DMS 273 treated with DMSO at 0.1 percent for 48 hours (cell line): ENCODE measurements around the gene CEBPA.

Experiments
- DNase-seq: peaks from one replicate; lab custom pipeline; 2025; lab: John Stamatoyannopoulos, UW

CEBPA gene

DNA sequence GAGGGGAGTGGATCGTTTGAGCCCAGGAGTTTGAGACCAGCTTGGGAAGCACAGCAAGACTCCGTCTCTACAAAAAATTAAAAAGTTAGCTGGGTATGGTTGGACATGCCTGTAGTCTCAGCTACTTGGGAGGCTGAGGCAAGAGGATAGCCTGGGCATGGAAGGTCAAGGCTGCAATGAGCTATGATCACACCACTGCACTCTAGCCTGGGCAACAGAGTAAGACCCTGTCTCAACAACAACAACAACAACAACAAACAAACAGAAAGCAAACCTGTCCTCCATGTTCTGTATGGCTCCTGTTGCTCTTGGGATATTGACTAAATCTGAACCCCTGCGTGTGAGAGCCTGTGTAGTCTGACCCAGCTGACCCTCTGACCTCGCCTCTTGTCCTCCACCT lies 14.9 kb downstream of the CEBPA start:
- DNase-seq = no peak

GRCh38 chr19:33286899-33287298 lies 15.4 kb downstream of the CEBPA start:
- DNase-seq = no peak

GRCh38 chr19:33285441-33285927 lies 16.9 kb downstream of the CEBPA start:
- no peak for DNase-seq

DNA sequence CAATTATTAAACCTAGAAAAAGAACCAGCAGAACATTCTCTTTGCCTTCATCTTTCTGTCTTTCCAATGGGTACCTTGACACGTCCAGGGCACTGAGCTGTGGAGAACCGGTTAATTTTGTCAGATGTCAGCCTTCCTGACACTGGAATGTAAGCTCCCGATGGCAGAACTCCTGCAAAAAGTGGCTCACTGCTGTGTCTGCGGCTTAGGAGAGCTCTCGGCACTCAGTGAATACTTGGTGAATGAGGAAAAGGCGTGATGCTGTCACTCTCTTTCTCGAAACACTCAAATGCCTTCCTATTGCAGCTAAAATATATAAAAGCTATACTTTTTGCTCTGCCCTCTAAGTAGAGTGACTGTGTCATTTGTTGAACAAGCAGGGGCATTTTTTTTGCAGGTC lies 17.6 kb downstream of the CEBPA start:
- DNase-seq = no peak

DNA sequence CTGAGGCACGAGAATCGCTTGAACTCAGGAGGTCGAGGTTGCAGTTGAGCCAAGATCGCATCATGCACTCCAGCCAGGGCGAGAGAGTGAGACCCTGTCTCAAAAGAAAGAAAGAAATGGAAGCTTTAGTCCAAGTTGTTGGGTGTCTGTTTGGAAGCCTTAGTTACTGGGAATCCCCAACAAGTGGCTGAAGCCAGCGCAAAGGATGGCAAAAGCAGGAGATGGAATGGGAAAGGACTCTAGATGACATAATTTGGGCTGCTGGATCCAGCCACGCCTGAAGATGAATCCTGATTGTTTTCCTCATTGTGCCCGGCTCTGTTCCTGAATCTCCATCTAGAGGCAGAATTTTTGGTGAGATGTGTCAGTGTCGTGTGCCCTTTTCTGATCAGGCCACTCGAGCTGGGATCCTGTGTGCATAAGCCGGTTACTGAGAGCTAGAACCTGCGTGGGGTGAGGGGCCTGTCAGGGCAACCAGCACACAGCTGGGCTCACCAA lies 18.1 kb downstream of the CEBPA start:
- no peak for DNase-seq

DNA sequence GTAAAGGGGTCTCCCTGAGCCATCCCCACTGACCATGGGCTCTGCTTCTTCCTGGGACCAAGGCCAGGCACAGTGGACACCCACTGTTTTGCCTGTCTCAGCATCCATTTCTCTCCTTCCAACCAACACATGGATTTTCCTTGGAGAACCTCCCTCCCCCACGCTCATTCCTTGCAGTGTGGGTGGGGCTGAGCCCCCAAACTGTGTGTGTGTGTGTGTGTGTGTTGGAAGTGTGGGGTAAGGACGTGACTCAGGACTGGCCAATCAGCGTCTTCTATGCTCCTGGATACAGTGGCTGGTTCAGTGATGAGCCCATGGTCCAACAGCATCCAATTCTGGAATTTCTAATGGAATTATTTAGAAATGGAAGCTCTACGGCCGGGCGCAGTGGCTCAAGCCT lies 18.7 kb downstream of the CEBPA start:
- no peak for DNase-seq

- DNase-seq = no peak
Measured at GRCh38 chr19:33282036-33282671, 20.2 kb downstream of the CEBPA start.

- no peak for DNase-seq
Measured at GRCh38 chr19:33281296-33281926, 20.9 kb downstream of the CEBPA start.

DNA sequence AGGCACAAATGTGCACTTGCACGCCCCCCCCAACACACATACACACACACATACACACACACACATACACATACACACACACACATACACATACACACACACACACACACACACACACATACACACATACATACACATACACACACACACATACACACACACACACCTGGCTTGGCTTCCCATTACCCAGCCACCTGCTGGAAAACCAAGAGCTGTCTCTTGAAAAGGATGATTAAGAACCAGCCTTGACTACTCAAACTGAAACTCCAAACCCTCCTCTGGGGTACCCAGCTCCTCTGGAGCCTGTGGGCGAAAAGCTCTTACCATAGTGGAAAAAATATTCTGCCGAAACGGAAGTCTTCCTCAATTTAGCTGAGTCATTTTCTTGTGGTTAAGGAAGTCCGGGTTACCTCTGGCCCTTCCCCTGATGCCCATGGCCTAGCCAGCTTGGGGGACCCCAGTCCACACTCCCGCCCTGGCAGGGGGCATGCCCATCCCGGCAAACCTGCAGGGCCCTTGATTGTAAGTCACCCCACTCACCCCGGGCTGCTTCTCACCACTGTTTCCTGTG lies 21.9 kb downstream of the CEBPA start:
- DNase-seq = no peak

- DNase-seq = no peak
Measured at GRCh38 chr19:33279430-33280350, 22.6 kb downstream of the CEBPA start.

GRCh38 chr19:33278403-33279269 lies 23.7 kb downstream of the CEBPA start:
- no peak for DNase-seq

DNA sequence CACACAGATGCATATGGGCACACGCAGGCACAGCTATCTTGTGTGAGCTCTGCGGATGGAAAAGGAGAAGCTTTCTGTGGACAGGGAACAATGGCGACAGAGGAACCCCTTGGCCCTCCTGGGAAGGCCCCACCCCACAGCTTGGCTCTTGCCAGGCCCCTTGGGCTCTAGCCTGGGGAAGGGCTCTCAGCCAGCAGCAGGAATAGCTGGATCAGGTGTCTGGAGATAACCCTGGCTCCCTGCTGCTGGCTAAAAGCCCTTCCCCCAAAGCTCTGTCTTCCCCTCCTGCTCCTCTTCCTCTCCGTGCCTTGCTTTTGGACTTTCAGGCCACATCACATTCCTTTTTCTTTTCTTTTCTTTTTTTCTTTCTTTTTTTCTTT lies 24.3 kb downstream of the CEBPA start:
- DNase-seq = no peak

DNA sequence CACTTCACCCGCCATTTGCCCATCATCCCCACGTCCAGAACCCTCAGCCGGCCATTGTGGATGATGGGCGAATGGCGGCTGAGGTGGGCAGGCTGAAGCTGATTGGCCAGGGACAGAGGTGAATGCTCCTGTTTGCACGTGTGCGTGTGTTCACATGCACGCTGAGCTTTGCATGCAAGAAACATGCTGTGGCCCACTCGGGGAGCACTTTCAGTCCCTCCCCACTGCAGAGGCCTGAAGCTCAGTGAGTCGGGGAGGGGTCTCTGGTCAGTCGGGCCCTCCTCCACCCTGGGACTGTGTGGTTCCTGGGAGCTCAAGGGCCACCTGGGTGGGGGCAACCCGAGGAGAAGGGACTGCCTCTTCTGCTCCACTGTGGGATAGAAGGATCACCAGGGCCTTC lies 24.9 kb downstream of the CEBPA start:
- no peak for DNase-seq

DNA sequence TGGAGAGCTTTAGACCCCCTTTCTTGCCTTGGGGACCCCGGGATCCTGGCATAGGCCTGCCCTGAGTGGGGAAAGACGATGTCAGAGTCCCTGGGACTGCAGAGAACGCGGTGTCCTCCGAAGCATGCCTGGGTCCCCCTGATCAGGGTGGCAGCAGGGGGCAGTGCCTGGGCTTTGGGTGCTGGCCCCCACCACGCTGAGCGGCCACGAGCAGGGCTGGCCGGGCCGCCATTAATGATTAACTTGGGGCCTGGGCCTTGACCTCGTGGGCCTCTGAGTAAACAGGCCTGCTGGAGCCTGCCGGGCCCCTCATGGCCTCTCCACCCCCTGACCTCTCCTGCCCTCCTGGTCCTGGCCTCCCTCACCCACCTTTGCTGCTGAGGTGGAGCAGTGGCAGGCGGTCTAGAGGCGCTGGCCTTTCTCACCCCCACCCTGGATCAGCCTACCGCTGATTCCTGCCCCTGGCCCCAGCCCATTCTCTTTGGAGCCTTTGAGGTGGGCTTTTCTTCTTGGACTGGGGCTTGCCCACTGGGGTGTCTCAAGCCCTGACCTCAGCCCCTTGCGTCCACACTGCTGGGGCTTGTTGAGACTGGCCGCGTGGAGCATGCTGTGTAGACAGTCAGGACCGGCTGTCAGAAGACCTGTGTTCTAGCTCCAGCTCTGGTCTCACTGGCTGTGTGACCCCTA lies 26.3 kb downstream of the CEBPA start:
- DNase-seq = no peak

GRCh38 chr19:33275559-33275932 lies 26.8 kb downstream of the CEBPA start:
- DNase-seq = no peak

GRCh38 chr19:33274663-33275558 lies 27.4 kb downstream of the CEBPA start:
- no peak for DNase-seq

DNA sequence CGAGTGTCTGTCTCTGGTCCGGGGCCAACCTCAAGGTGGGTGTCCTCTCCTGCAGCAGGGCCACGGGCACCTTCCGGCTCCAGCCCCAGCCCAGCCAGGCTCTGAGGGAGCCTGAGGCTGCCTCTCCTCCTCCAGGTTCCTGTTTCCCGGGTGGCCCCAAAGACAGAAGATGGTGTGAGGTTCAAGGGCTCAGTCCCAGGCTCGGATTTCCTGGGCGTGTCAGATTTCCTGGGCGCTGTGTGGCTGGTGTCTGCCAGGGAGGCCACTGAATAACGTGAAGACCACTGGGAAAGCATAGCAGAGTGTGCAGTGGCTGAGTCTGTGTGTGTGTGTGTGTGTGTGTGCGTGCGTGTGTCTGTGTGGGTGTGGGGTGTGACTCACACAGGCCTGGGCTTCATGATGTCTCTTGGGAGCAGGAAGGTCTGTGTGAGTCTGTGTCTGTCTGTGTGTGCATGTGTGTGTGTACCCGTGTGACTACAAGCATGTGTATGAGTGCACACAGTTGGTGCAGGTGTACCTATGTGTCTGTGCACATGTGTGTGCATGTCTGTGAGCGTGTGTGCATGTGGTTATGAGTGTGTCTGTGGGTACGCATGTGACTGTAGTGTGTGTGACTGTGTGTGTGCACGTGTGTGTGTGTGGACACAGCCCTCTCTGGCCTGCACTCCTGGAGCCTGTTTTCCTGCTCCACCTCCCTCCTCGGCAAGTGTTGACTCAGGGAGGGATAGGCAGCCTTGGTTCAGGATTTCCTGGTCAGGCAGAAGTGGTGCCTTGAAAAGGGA lies 28.3 kb downstream of the CEBPA start:
- no peak for DNase-seq

DNA sequence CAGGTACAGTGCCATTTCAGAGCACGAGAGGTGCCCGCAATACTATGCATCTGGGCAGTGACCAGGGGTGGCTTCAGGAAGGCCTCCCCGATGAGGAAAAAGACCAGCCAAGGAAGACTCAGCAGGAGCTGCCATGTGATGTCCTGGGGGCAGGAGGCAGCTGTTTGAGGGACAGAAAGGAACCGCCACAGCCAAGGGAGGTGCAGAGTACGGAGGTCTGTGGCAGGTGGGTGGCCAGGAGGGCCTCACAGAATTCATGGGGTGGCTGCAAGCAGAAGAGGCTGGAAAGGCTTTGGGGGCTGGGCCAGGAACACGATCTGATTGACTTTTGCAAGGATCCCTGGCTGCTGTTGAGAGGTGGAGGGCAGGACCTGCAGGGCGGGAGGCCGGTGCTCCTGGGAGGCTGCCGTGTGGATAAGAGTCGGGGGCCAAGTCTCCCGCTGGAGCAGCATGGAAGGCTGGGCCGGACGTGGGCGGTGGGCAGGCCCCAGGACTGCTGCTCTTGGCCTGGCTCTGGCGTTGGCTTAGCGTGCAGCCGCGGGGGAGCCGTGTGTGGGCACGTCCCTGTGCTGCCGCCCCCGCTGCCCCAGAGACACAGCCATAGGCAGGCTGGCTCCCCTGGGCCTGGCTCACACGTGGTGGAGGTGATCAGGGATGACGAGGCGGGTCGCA lies 29.1 kb downstream of the CEBPA start:
- DNase-seq = no peak
